GM18498 (cell line): ENCODE measurements around the gene TRO.

Experiments used
- ATAC-seq: cut with Tn5 transposase; IDR thresholded peaks from one replicate; pipeline ENCODE4 v1.9.1; 2021; ENCODE audit warnings: mild to moderate bottlenecking, moderate library complexity; ENCODE audit not compliant: unreplicated experiment

The TRO gene

GRCh38 chrX:54950730-54951375 is 30.2 kb downstream of the TRO start:
- no peak for ATAC-seq

- ATAC-seq, result no peak
Measured at GRCh38 chrX:54961750-54962149, 41.1 kb downstream of the TRO start.

GRCh38 chrX:54964766-54965497 is 44.3 kb downstream of the TRO start:
- ATAC-seq, result no peak

- no peak for ATAC-seq
Measured at GRCh38 chrX:54977387-54977786, 56.8 kb downstream of the TRO start.

- no peak for ATAC-seq
Measured at GRCh38 chrX:54978448-54978847, 57.8 kb downstream of the TRO start.

- no peak for ATAC-seq
Measured at GRCh38 chrX:54979432-54979831, 58.8 kb downstream of the TRO start.

- no peak for ATAC-seq
Measured at GRCh38 chrX:54980334-54980733, 59.7 kb downstream of the TRO start.
